Activated naive CD8-positive, alpha-beta T cell treated with anti-CD3 and anti-CD28 coated beads, Interleukin-2, amount 50 U/mL, for 24 hours (primary cell): Measurements from ENCODE around the gene PKMYT1.
A peak's percentile ranks its signal among the peaks of the same experiment; 100 is the strongest.

Experiments used
- ATAC-seq: fragments of 150-1000 bp; cut with Tn5 transposase; one replicate; pipeline ENCODE4 v1.10.0; 2021
- DNase-seq: peaks from one replicate; pipeline ENCODE4 v3.0.0; 2021
- H3K27ac Mint-ChIP-seq: one replicate; pipeline ENCODE4 v1.8.0; 2021; ENCODE audit warnings: mild to moderate bottlenecking, mixed read lengths
- H3K27me3 Mint-ChIP-seq: one replicate; pipeline ENCODE4 v1.8.0; 2021; ENCODE audit warnings: mixed read lengths
- H3K36me3 Mint-ChIP-seq: one replicate; pipeline ENCODE4 v1.8.0; 2021; ENCODE audit warnings: low read depth, mixed read lengths
- H3K4me1 Mint-ChIP-seq: one replicate; pipeline ENCODE4 v1.8.0; 2021; ENCODE audit warnings: mixed read lengths
- H3K4me3 Mint-ChIP-seq: one replicate; pipeline ENCODE4 v1.8.0; 2021; ENCODE audit warnings: mild to moderate bottlenecking, moderate library complexity, mixed read lengths
- H3K9me3 Mint-ChIP-seq: one replicate; pipeline ENCODE4 v1.8.0; 2021; ENCODE audit warnings: mixed read lengths

The PKMYT1 gene

GRCh38 chr16:2976201-2976600 lies 4.0 kb downstream of the PKMYT1 start:
- DNase-seq (no peak), ATAC-seq (no peak)
- no peak overlapping the region for H3K27ac Mint-ChIP-seq
- no peak overlapping the region for H3K4me3 Mint-ChIP-seq
- peaks cover 26% of the 10 kb centered on the region for H3K36me3 Mint-ChIP-seq
- peaks cover 9% of the 10 kb centered on the region for H3K4me1 Mint-ChIP-seq
- no peaks in the 10 kb centered on the region for H3K27me3 Mint-ChIP-seq
- H3K9me3 Mint-ChIP-seq, result no peaks in the 10 kb centered on the region

DNA sequence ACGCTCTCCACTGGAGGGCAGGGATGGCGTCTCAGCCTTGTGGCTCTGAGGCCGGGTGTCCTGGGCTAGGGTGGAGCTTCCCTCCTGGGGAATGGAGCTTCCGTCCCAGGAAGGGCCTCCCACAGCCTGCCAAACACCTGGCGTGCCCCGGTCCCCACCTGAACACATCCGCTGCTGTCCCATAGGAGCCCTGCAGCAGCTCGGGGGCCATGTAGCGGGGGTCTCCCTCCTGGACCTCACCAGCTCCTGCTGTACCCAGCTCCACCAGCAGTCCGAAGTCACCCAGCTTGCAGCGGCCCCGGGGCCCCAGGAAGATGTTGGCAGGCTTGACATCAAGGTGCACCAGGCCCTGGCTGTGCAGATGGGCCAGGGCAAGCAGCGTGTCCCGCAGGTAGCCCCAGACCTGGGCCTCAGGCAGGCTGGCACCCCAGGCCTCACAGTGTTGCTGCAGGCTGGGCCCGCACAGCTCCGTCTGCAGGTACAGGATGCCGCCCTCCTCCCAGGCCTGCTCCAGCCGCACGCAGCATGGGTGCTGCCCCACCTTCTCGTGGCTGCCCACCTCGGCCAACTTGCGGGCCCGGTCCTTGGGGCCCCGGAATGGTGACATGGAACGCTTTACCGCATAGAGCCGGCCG lies 5.0 kb downstream of the PKMYT1 start:
- H3K4me3 Mint-ChIP-seq, result no peak overlapping the region
- no peaks in the 10 kb centered on the region for H3K9me3 Mint-ChIP-seq
- H3K36me3 Mint-ChIP-seq, result peaks cover 31% of the 10 kb centered on the region
- no peak overlapping the region for H3K27ac Mint-ChIP-seq
- ATAC-seq, result no peak
- no peaks in the 10 kb centered on the region for H3K27me3 Mint-ChIP-seq
- DNase-seq, result no peak
- peaks cover 13% of the 10 kb centered on the region for H3K4me1 Mint-ChIP-seq

- no peak for ATAC-seq
These were observed 5.8 kb downstream of the PKMYT1 start for GRCh38 chr16:2974319-2975056.

DNA sequence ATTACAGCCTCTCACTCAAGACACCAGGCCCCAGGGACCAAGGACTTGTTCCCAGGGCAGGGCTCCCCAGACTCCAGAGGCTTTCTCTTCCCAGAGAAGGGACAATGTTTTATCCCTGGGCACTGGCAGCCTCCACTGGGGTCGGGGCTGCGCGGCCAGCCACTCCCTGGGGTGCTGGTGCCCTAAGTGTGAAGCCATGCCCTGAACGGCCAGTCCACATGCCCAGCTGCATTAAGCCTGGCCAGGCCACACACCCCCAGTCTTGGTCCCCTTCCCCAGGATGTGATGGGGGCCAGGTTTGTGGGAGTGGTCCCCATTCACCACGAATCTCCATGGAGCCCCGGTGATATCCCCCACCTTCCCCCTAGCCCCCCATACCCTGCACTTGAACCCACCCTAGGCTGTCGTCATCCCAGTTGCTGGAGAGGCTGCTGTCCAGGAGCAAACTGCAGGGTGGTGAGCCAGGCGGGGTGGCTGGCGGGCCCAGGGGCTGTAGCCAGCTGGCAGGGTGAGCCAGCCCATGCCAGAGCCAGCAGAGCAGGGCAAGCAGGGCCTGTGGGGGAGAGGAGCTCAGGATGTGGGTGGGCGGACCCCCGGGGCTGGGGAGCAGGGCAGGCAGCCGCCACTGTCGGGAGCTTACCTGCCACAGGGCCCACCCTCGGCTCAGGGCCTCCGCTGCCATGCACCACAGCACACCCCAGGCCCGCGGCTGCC lies 6.5 kb downstream of the PKMYT1 start:
- H3K27ac Mint-ChIP-seq, result no peak overlapping the region
- H3K36me3 Mint-ChIP-seq, result peaks cover 28% of the 10 kb centered on the region
- no peaks in the 10 kb centered on the region for H3K27me3 Mint-ChIP-seq

More at GRCh38 chr16:2974319-2975056, 5.8 kb downstream of the PKMYT1 start:
- DNase-seq, result no peak
- H3K9me3 Mint-ChIP-seq, result no peaks in the 10 kb centered on the region
- H3K4me1 Mint-ChIP-seq, result peaks cover 13% of the 10 kb centered on the region
- H3K36me3 Mint-ChIP-seq, result peaks cover 31% of the 10 kb centered on the region
- H3K27ac Mint-ChIP-seq, result no peak overlapping the region
- no peak overlapping the region for H3K4me3 Mint-ChIP-seq
- H3K27me3 Mint-ChIP-seq, result no peaks in the 10 kb centered on the region

GRCh38 chr16:2973093-2973492 lies 7.2 kb downstream of the PKMYT1 start:
- no peak overlapping the region for H3K4me3 Mint-ChIP-seq

More for the DNA sequence above, 6.5 kb downstream of the PKMYT1 start:
- H3K9me3 Mint-ChIP-seq, result no peaks in the 10 kb centered on the region
- H3K4me3 Mint-ChIP-seq, result no peak overlapping the region
- DNase-seq, result no peak
- ATAC-seq, result no peak
- H3K4me1 Mint-ChIP-seq, result peaks cover 10% of the 10 kb centered on the region

DNA sequence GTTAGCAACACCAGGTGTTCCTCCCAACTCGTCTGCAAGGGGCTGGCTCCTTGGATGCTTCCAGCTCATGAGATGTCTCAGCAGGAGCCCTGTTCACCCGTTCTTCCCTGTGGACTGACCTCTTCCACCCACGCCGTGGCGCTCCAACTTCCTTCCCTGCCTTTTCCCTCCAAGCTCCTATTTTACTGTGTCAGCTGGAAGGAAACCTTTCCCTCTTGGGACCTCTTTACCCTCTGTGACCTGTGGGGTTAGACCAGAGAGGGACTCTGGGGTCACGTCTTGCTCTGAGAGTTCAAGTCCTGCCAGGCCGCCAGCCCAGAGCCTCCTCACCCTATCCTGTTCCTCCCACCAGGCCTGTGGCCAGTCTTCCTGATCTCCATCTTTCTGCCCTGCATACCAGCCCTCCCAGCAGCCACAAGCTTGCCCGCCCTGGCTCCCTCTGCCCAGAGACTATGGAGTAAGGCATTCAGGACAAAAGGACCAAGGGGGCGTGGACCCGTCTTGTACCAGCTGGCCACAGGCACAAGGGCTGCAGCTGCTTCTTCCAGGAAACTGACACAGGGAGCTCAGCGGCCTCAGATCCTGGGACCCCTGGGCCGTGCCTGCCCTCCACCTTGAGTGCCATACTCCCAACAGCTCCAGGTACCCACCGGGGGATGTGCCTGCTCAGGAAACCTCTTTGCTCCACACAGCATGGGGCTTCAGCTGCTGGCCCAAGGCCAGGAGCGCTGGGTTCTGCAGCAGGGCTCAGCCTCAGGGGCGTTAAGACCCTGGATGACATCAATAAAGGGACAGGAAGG lies 8.1 kb downstream of the PKMYT1 start:
- Mint-ChIP-seq H3K9me3 (no peaks in the 10 kb centered on the region), H3K4me1 (peaks cover 20% of the 10 kb centered on the region), H3K27ac (peak overlapping the region; percentile 59), H3K27me3 (peaks cover 10% of the 10 kb centered on the region), H3K4me3 (peak overlapping the region; percentile 42), H3K36me3 (peaks cover 18% of the 10 kb centered on the region)
- ATAC-seq, result no peak
- DNase-seq, result no peak

More at GRCh38 chr16:2973093-2973492, 7.2 kb downstream of the PKMYT1 start:
- no peak for DNase-seq
- Mint-ChIP-seq H3K27ac (no peak overlapping the region), H3K4me1 (peaks cover 17% of the 10 kb centered on the region), H3K9me3 (no peaks in the 10 kb centered on the region), H3K27me3 (peaks cover 5% of the 10 kb centered on the region), H3K36me3 (peaks cover 25% of the 10 kb centered on the region)
- ATAC-seq, result no peak

DNA sequence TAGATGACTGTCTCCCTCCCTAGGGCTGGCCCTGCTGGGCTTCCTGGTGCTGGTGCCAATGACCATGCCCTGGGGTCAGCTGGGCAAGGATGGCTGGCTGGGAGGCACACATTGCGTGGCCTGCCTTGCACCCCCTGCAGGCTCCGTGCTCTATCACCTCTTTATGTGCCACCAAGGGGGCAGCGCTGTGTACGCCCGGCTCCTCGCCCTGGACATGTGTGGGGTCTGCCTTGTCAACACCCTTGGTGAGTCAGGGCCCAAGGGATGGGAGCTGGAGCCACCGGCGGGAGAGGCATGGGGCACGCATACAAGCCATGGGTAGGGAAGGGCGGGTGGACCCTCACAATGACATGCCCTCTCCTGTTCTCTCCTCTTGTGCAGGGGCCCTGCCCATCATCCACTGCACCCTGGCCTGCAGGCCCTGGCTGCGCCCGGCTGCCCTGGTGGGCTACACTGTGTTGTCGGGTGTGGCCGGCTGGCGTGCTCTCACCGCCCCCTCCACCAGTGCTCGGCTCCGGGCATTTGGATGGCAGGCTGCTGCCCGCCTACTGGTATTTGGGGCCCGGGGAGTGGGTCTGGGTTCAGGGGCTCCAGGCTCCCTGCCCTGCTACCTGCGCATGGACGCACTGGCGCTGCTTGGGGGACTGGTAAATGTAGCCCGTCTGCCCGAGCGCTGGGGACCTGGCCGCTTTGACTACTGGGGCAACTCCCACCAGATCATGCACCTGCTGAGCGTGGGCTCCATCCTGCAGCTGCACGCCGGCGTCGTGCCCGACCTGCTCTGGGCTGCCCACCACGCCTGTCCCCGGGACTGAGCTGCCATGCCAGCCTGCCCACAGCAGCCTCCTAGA lies 8.9 kb downstream of the PKMYT1 start:
- Mint-ChIP-seq H3K4me3 (peak overlapping the region; percentile 74), H3K27ac (no peak overlapping the region), H3K36me3 (peaks cover 18% of the 10 kb centered on the region), H3K9me3 (no peaks in the 10 kb centered on the region), H3K27me3 (peaks cover 12% of the 10 kb centered on the region), H3K4me1 (peaks cover 20% of the 10 kb centered on the region)
- no peak for DNase-seq
- no peak for ATAC-seq

DNA sequence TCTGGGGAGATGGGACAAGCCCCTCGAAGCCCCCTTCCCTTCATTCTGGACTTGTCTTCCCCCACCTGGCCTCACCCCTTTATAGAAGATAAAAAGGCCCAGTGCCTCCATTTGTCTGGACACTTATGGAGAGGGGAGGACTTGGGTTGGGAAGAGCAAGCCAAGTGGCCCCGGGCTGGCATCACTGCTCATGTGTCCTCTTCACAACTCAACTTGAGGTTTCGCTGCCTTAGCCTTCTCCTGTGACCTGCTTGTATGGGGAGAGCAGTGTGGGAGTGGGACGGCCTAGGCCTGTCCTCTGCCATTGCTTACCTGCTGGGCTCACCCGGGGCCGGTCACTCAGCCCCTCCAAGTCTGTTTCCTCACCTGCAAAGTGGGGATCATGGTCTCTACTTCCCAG lies 9.7 kb downstream of the PKMYT1 start:
- H3K27ac Mint-ChIP-seq, result no peak overlapping the region
- peak overlapping the region; percentile 74 for H3K4me3 Mint-ChIP-seq
- no peak for ATAC-seq
- H3K9me3 Mint-ChIP-seq, result no peaks in the 10 kb centered on the region
- no peak for DNase-seq
- H3K27me3 Mint-ChIP-seq, result peaks cover 19% of the 10 kb centered on the region
- H3K36me3 Mint-ChIP-seq, result peaks cover 18% of the 10 kb centered on the region
- peaks cover 24% of the 10 kb centered on the region for H3K4me1 Mint-ChIP-seq

DNA sequence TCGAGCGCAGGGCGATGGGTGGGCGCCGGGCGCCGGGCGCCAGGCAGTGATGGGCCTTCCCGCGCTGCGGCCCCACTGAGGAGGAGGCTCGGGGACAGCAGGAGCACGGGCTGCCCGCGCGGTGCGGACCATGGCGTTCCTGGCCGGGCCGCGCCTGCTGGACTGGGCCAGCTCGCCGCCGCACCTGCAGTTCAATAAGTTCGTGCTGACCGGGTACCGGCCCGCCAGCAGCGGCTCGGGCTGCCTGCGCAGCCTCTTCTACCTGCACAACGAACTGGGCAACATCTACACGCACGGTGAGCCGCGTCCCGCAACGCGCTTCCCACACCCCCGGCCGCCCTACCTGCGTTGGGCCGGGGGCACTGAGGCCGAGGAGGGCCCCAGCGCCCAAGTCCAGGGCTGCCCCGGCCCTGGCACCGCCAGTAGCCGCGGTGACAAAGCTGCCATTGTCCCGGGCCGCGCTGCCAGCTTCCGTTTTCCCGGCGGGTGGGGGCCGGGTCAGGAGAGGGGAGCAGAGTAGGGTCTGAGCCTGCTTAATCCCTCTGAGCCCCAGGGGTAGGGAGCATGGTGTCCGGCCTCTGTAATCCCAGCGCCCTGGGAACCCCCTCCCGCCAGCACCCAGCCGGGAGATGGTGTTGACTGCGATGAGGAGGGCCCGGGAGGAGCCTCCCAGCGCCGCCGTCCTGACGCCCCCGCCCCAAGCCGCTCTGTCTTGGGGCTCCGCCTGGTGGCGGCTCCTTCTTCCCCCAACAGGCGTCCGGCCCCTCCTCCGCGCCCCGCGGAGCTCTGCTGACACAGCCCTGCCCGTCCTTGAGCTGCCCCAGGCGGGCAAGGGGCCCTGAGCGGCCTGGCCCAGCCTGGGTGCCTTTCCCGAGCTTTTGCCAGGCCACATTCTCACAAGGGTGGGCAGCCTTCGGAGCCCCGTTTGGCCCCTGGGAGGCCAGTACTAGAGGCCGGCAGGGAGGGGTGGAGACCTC lies 10.4 kb downstream of the PKMYT1 start:
- Mint-ChIP-seq H3K27ac (no peak overlapping the region), H3K36me3 (peaks cover 18% of the 10 kb centered on the region), H3K4me3 (peak overlapping the region; percentile 74), H3K4me1 (peaks cover 28% of the 10 kb centered on the region), H3K27me3 (peaks cover 24% of the 10 kb centered on the region), H3K9me3 (no peaks in the 10 kb centered on the region)
- DNase-seq (peak; percentile 90), ATAC-seq (peak; percentile 78)

DNA sequence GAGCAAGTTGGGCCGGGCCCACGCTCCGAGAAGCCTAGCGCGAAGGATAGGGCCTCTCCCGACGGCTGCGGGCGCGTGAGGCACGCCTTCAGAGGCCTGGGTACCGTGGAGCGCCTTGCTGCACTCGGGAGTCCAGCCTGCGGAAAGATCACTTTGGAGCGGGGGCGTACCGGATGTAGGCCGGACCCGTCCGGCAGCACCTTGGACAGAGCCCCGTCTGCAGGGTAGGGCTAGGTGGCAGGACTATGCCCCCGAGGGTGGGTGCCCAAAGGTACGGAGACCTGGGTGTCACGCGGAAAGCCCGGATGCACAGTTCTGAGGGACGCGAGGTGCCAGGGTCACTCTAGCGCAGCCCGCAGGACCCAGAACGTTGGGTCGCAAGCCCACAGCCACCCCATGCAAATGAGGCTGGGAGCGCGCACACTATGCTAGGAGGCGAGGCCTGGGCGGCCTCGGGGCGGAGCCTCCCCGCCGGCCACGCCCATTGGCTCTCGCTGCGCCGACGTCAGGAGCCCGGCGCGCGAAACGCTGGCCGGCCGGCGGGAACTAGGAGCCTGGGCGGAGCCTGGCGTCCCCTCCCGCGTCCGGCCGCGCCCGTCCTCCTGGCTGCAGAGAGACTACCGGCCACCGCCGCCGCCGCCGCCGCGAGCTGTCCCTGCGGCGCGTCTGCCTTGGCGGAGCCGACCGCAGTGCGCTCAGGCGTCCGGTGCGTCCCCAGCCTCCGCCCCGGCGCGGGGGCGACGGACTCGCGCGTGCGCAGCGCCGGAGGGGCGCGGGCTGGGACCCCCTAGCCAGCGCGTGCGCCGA lies 11.3 kb downstream of the PKMYT1 start, which contains the start of gene PAQR4:
PAQR4 (plus strand) TSS at position 611 of the 807 bp plus-strand sequence. CDS start 327 bp downstream, outside the sequence.
- peaks cover 18% of the 10 kb centered on the region for H3K36me3 Mint-ChIP-seq
- peak within 1 kb of the TSS; percentile 74 for H3K4me3 Mint-ChIP-seq
- H3K27me3 Mint-ChIP-seq, result peaks cover 27% of the 10 kb centered on the region
- H3K4me1 Mint-ChIP-seq, result peaks cover 31% of the 10 kb centered on the region
- DNase-seq (peak; percentile 88), ATAC-seq (peak; percentile 68)
- H3K9me3 Mint-ChIP-seq, result no peaks in the 10 kb centered on the region
- H3K27ac Mint-ChIP-seq, result no peak within 1 kb of the TSS

DNA sequence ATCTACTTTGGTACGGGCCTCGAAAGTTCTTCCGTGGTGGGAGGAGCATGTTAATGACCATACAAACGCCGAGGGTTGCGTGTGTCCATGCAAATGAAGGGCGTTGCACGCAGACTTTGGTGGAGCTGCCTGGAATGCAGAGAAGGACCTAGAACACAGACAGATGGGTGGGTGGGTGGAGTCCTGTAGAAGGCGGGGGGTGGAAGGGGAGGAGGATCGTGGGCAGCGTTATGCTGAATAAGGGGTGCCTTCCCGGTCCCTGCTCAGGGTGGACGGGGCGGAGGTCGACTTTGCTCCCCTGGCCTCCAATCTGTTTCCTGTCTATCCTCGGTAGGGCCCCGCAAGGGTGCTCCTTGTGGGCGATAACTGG lies 11.9 kb downstream of the PKMYT1 start:
- ATAC-seq (no peak), DNase-seq (no peak)
- Mint-ChIP-seq H3K9me3 (no peaks in the 10 kb centered on the region), H3K27ac (no peak overlapping the region), H3K4me3 (peak overlapping the region; percentile 69), H3K27me3 (peaks cover 30% of the 10 kb centered on the region), H3K36me3 (peaks cover 17% of the 10 kb centered on the region), H3K4me1 (peaks cover 34% of the 10 kb centered on the region)

DNA sequence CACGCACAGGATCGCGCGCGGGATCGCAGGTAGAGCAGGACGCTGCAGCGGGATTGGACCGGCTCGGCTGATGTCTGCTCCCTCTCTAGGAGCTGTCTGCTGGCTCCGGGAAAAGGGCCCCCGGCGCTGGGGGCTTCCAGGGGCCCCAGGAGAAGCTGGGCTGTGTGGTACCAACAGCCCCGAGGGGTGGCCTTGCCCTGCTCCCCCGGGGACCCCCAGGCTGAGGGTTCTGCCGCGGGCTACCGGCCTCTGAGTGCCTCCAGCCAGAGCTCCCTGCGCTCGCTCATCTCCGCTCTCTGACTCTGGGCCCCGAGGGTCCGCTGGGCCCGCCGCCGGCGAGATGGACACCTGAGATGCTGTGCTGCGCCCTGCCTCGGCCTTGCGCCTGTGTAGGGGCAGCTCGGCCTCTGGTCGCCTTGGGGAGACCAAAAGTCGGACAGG lies 12.5 kb downstream of the PKMYT1 start:
- peaks cover 37% of the 10 kb centered on the region for H3K4me1 Mint-ChIP-seq

More for the DNA sequence above, 12.5 kb downstream of the PKMYT1 start:
- Mint-ChIP-seq H3K27me3 (peaks cover 32% of the 10 kb centered on the region), H3K27ac (no peak overlapping the region), H3K9me3 (no peaks in the 10 kb centered on the region), H3K36me3 (peaks cover 15% of the 10 kb centered on the region), H3K4me3 (no peak overlapping the region)
- ATAC-seq (no peak), DNase-seq (no peak)
